PC-3 (cell line): Measurements from ENCODE around the gene OR2AE1.

Experiments used
- CTCF ChIP-seq: fragments of 300-600 bp; sonication (generic); conservative IDR thresholded peaks from 2 replicates; pipeline ENCODE4 v1.5.1; 2017; ENCODE audit warnings: antibody characterized with exemption, low read depth, mild to moderate bottlenecking, low read length
- EZH2phosphoT487 ChIP-seq: fragments of 300-600 bp; sonication (generic); IDR thresholded peaks from 2 replicates; pipeline ENCODE4 v1.6.1; 2018; ENCODE audit warnings: mild to moderate bottlenecking, antibody characterized with exemption, low read length, borderline replicate concordance

DNA sequence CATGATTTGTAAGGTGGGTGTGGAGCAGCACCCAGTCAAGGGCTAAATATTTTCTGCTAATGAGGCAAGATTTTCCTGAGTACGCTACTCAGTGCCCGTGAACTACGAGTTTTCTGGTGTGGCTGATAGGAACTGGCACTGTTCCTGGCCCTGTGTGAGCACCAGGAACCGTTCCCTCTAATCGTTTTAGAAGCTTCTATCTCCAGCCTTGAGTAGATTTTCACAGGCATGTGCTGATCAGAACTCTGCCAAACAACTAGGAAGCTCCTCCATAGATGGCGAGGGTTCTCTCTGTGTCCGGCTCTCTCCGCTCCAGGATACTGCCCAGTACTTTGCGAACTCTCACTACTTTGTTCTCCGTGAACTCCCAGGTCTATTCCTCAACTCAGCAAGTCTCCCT, 24.7 kb upstream of the OR2AE1 start:
- TF ChIP-seq EZH2phosphoT487 (no peak), CTCF (no peak)
